Measurements from ENCODE around the gene ZNF385A.
A peak's percentile ranks its signal among the peaks of the same experiment; 100 is the strongest.

The ZNF385A gene

GRCh38 chr12:54373649-54374561 lies 10.6 kb downstream of the ZNF385A start:
- DNase-seq (ENCODE audit: low read depth) = no peak

GRCh38 chr12:54372113-54372806 lies 12.3 kb downstream of the ZNF385A start:
- no peak for DNase-seq (ENCODE audit: low read depth)

- no peak for DNase-seq (ENCODE audit: low read depth)
These were observed 13.0 kb downstream of the ZNF385A start for GRCh38 chr12:54371328-54372112.

GRCh38 chr12:54370171-54370730 lies 14.3 kb downstream of the ZNF385A start:
- no peak for DNase-seq (ENCODE audit: low read depth)

GRCh38 chr12:54369597-54370131 lies 14.9 kb downstream of the ZNF385A start:
- no peak for DNase-seq (ENCODE audit: low read depth)

- peak; percentile 80 for DNase-seq (ENCODE audit: low read depth)
These were observed 15.6 kb downstream of the ZNF385A start for GRCh38 chr12:54368709-54369596.

GRCh38 chr12:54368025-54368708 lies 16.4 kb downstream of the ZNF385A start:
- DNase-seq (ENCODE audit: low read depth) = no peak

GRCh38 chr12:54364413-54364812 lies 20.1 kb downstream of the ZNF385A start, which contains the start of gene GPR84:
GPR84 (minus strand) TSS chr12:54364486; CDS start chr12:54363851, 635 bp downstream.
- no peak for DNase-seq (ENCODE audit: low read depth)

- DNase-seq (ENCODE audit: low read depth) = no peak
These were observed 20.9 kb downstream of the ZNF385A start for GRCh38 chr12:54363618-54364017.

- DNase-seq (ENCODE audit: low read depth) = no peak
These were observed 21.5 kb downstream of the ZNF385A start for GRCh38 chr12:54363047-54363446.

GRCh38 chr12:54360717-54361456 lies 23.6 kb downstream of the ZNF385A start:
- DNase-seq (ENCODE audit: low read depth) = no peak

- DNase-seq (ENCODE audit: low read depth) = no peak
These were observed 24.7 kb downstream of the ZNF385A start for GRCh38 chr12:54359762-54360351.

- peak; percentile 83 for DNase-seq (ENCODE audit: low read depth)
These were observed 25.4 kb downstream of the ZNF385A start for GRCh38 chr12:54358945-54359761.

GRCh38 chr12:54358191-54358944 lies 26.2 kb downstream of the ZNF385A start:
- no peak for DNase-seq (ENCODE audit: low read depth)

- DNase-seq (ENCODE audit: low read depth) = no peak
These were observed 26.9 kb downstream of the ZNF385A start for GRCh38 chr12:54357506-54358190.

GRCh38 chr12:54356951-54357356 lies 27.6 kb downstream of the ZNF385A start:
- DNase-seq (ENCODE audit: low read depth) = no peak

GRCh38 chr12:54356228-54356627 lies 28.3 kb downstream of the ZNF385A start:
- DNase-seq (ENCODE audit: low read depth) = no peak

Measured in activated T-helper 9 cell treated with anti-CD3 and anti-CD28 coated beads, Interleukin-2, amount 50 U/mL, for 16 hours (primary cell).